Common myeloid progenitor, CD34-positive (primary cell): ENCODE data around the gene SYCE3.

Source experiments
- CTCF ChIA-PET: fragments of 350-600 bp; sonication (Branson Sonifier 250); formaldehyde crosslinking; loops from one replicate; lab custom pipeline; 2021; ENCODE audit warnings: antibody characterized with exemption; lab: Charles Lee
- POLR2A ChIA-PET: fragments of 350-600 bp; sonication (Branson Sonifier 250); formaldehyde crosslinking; loops from one replicate; lab custom pipeline; 2021; ENCODE audit warnings: antibody characterized with exemption; lab: Charles Lee
- DNase-seq, 3 donors: peaks; one replicate each; pipeline versions ENCODE4 v3.0.0 to v3.0.0-alpha.2; 2013
- H3K27ac ChIP-seq, 2 experiments: 1 replicate in 1 of 2; 2 replicates in 1 of 2; pipeline ENCODE4 v1.7.0; 2013; ENCODE audit warnings: inconsistent platforms in 2 of 2, low read length in 2 of 2, mild to moderate bottlenecking in 2 of 2, low read depth in 1 of 2, moderate library complexity in 1 of 2; ENCODE audit not compliant: severe bottlenecking in 2 of 2, insufficient read depth in 1 of 2, poor library complexity in 1 of 2
- H3K27me3 ChIP-seq, 5 experiments: replicated peaks in 2 of 5; 1 replicate in 3 of 5; 2 replicates in 2 of 5; pipeline versions ENCODE4 v1.6.1 to v1.7.0; 2013; ENCODE audit warnings: low read length in 4 of 5, mild to moderate bottlenecking in 2 of 5, moderate library complexity in 2 of 5, inconsistent platforms in 1 of 5; ENCODE audit not compliant: insufficient read depth in 5 of 5, control insufficient read depth in 4 of 5
- H3K36me3 ChIP-seq, 4 experiments: 1 replicate in 2 of 4; 2 replicates in 2 of 4; pipeline versions ENCODE4 v1.6.1 to v1.7.0; 2013; ENCODE audit warnings: low read length in 3 of 4, control low read depth in 1 of 4, mild to moderate bottlenecking in 1 of 4; ENCODE audit not compliant: control insufficient read depth in 4 of 4, insufficient read depth in 4 of 4
- H3K4me1 ChIP-seq, 4 experiments: 1 replicate in 3 of 4; 2 replicates in 1 of 4; pipeline versions ENCODE4 v1.6.1 to v1.7.1; 2013; ENCODE audit warnings: low read length in 3 of 4, mild to moderate bottlenecking in 3 of 4, control low read depth in 1 of 4, inconsistent platforms in 1 of 4, moderate library complexity in 1 of 4; ENCODE audit not compliant: control insufficient read depth in 4 of 4, insufficient read depth in 4 of 4; ENCODE audit errors: control extremely low read depth in 1 of 4
- H3K4me3 ChIP-seq, 7 experiments: 1 replicate in 4 of 7; 2 replicates in 3 of 7; pipeline versions ENCODE4 v1.5.1 to v1.7.0; 2013; ENCODE audit warnings: mild to moderate bottlenecking in 7 of 7, low read length in 6 of 7, moderate library complexity in 6 of 7, inconsistent platforms in 2 of 7, low read depth in 2 of 7, control low read depth in 1 of 7; ENCODE audit not compliant: insufficient read depth in 4 of 7, control insufficient read depth in 1 of 7; ENCODE audit errors: extremely low read depth in 1 of 7
- H3K9me3 ChIP-seq, 5 experiments: 1 replicate in 4 of 5; 2 replicates in 1 of 5; pipeline versions ENCODE4 v1.6.1 to v1.7.1; 2013; ENCODE audit warnings: low read length in 4 of 5, mild to moderate bottlenecking in 2 of 5, inconsistent platforms in 1 of 5, low read depth in 1 of 5, moderate library complexity in 1 of 5; ENCODE audit not compliant: control insufficient read depth in 4 of 5, insufficient read depth in 2 of 5; ENCODE audit errors: control extremely low read depth in 1 of 5
- WGBS: methylation state at CpG from one replicate; pipeline ENCODE4 v1.1.5; 2013; ENCODE audit not compliant: insufficient coverage; 5-methylcytosine and 5-hydroxymethylcytosine counted together

The SYCE3 gene

DNA sequence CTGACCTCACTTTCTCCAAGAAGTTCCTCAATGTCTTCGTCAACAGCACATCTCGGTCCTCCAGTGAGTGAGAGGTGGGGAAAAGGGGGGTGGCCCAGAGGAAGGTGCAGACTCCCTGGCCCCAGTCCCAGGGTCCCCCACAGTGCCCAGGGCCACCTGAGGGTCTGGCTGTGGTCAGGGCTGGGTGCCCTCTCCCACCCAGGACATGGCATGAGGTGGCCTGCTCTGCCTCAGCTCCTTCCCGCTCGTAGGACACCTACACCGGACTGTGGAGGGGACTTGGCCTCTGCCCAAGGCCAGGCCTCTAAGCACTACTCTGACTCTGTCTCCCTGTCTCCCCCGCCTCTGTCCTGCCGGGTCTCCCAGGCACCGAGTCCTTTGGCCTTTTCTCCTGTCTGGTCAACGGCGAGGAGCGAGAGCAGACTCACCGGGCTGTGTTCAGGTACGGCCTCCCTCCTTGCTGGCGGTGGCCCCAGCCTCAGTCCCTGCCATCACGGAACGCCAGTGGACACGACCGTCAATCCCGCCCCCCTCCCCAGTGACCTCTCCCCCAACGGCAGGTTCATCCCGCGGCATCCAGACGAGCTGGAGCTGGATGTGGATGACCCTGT lies 42.4 kb upstream of the SYCE3 start:
- no peaks in the 10 kb centered on the region for H3K9me3 ChIP-seq
- no peak overlapping the region for H3K4me3 ChIP-seq
- peaks cover 0 to 9% (median 4%) of the 10 kb centered on the region in 4 experiments for H3K4me1 ChIP-seq
- no peaks in the 10 kb centered on the region for H3K36me3 ChIP-seq
- H3K27me3 ChIP-seq = peaks cover 3 to 82% (median 31%) of the 10 kb centered on the region in 5 experiments
- ChIA-PET CTCF (interaction anchor here (1.3 kb wide), 1 partner anchor 33 kb away, joined by 3 read pairs; no protein-coding TSS in a partner anchor), POLR2A (no interaction called here)
- WGBS = 81% methylated on average over 19 of the region's 23 CpGs
- no peak overlapping the region for H3K27ac ChIP-seq
- DNase-seq = no peak

GRCh38 chr22:50604256-50605001 lies 41.7 kb upstream of the SYCE3 start:
- H3K27me3 ChIP-seq = peaks cover 3 to 82% (median 35%) of the 10 kb centered on the region in 5 experiments
- no peak overlapping the region for H3K27ac ChIP-seq
- no peaks in the 10 kb centered on the region for H3K36me3 ChIP-seq
- no peaks in the 10 kb centered on the region for H3K9me3 ChIP-seq
- DNase-seq = no peak
- no peak overlapping the region for H3K4me3 ChIP-seq
- peaks cover 0 to 9% (median 6%) of the 10 kb centered on the region in 4 experiments for H3K4me1 ChIP-seq
- WGBS = 24% methylated on average over 52 of the region's 103 CpGs
- POLR2A ChIA-PET = no interaction called here
- CTCF ChIA-PET = interaction anchor here (1.4 to 1.6 kb wide), 2 partner anchors 40 to 79 kb away, joined by 4 to 5 read pairs; partner anchors contain the start of gene SCO2

- DNase-seq = peak in 2 of 3 donors; percentile 26 to 35
- Histone ChIP-seq H3K4me3 (no peak overlapping the region), H3K27ac (no peak overlapping the region), H3K9me3 (no peaks in the 10 kb centered on the region), H3K4me1 (peaks cover 0 to 9% (median 6%) of the 10 kb centered on the region in 4 experiments), H3K36me3 (no peaks in the 10 kb centered on the region), H3K27me3 (peaks cover 3 to 89% (median 36%) of the 10 kb centered on the region in 5 experiments)
- CTCF ChIA-PET = interaction anchor here (1.4 to 1.6 kb wide), 2 partner anchors 40 to 78 kb away, joined by 4 to 5 read pairs; partner anchors contain the start of gene SCO2
- WGBS = 5% methylated on average over 63 of the region's 70 CpGs
- POLR2A ChIA-PET = no interaction called here
Observed at GRCh38 chr22:50603511-50604255, 41.0 kb upstream of the SYCE3 start.

GRCh38 chr22:50602338-50602700 lies 39.6 kb upstream of the SYCE3 start:
- Histone ChIP-seq H3K4me1 (peaks cover 0 to 9% (median 6%) of the 10 kb centered on the region in 4 experiments), H3K36me3 (no peaks in the 10 kb centered on the region), H3K9me3 (no peaks in the 10 kb centered on the region), H3K27me3 (peaks cover 3 to 85% (median 33%) of the 10 kb centered on the region in 5 experiments), H3K27ac (no peak overlapping the region), H3K4me3 (no peak overlapping the region)
- CTCF ChIA-PET = interaction anchor here (0.7 to 1.3 kb wide), 3 partner anchors 19 to 89 kb away, joined by 3 to 4 read pairs (median 3); no protein-coding TSS in a partner anchor
- DNase-seq = no peak
- WGBS = 59% methylated on average over 2 of the region's 2 CpGs
- POLR2A ChIA-PET = interaction anchor here (0.6 kb wide), 1 partner anchor 18 kb away, joined by 4 read pairs; no protein-coding TSS in a partner anchor

DNA sequence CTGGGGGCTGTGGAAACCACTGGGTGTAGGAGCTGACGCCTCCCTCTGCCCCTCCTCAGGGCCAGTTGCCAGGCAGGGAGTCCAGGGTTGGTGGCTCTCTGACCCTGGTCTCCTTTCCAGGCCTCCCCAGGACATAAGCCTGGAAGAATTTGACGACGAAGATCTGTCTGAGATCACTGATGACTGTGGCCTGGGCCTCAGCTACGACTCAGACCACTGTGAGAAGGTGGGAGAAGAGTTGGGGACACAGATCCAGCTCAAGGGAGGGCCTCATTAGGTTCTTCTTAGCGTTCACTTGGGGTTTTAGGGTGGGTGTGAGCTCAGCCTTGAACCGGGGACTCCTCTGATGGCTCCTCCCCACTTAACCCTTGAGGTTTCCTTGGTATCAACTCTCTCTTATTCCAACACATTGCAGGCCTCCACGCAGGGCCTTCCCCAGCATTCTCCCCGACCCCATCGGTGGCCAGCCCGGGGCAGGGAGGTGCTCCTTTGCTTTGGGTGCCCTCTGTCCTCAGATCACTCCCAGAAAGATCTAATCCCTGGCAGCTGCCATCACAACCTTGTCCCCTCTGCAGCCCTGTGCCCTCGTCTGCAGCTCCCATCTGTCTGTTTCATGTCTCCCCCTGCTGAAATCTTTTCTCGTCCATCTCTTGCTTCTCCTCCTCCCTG lies 39.1 kb upstream of the SYCE3 start:
- no peak for DNase-seq
- Histone ChIP-seq H3K27me3 (peaks cover 3 to 80% (median 30%) of the 10 kb centered on the region in 5 experiments), H3K4me3 (no peak overlapping the region), H3K9me3 (no peaks in the 10 kb centered on the region), H3K27ac (no peak overlapping the region), H3K36me3 (peaks cover 0 to 2% (median 0%) of the 10 kb centered on the region in 4 experiments), H3K4me1 (peaks cover 0 to 9% (median 6%) of the 10 kb centered on the region in 4 experiments)
- 57% methylated on average over 8 of the region's 12 CpGs for WGBS
- ChIA-PET POLR2A (interaction anchor here (0.6 kb wide), 1 partner anchor 18 kb away, joined by 4 read pairs; no protein-coding TSS in a partner anchor), CTCF (interaction anchor here (0.7 to 1.3 kb wide), 4 partner anchors 10 to 90 kb away, joined by 3 to 4 read pairs (median 3); no protein-coding TSS in a partner anchor)

DNA sequence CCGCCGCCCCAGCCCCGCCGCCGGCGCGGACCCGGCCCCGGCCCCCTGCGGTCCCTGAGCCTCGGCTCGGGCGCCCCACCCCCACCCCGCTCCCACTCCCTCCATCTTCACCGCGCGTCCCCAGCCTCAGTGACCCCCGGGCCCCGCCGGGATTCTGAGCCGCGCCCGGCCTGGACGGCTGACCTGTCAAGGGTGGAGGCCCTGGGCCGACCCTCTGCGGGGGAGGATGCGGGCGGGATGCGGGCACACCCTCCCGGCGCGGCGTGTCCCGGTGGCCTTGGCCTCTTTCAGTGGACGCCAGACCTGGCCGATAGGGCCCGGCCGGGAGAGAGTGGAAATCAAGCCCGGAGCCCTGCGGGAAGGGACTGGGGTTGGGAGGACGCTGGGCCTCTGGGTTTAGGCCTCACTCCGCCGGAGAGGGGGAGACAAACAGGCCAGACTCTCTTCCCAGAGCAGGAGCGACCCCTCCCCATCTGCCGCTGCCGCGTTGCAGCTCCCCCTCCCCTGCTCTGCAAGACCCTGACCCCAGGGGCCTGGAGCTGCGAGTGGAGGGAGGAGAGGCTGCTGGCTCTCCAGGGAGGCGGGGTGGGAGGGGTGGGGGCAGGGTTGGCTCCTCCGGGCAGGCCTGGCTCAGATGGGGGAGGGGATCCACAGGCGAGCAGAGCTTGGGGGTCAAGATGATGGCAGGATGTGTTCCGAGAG lies 38.4 kb upstream of the SYCE3 start:
- 14% methylated on average over 33 of the region's 52 CpGs for WGBS

More for the DNA sequence above, 38.4 kb upstream of the SYCE3 start:
- DNase-seq = no peak
- Histone ChIP-seq H3K36me3 (peaks cover 0 to 2% (median 0%) of the 10 kb centered on the region in 4 experiments), H3K4me1 (peaks cover 0 to 9% (median 6%) of the 10 kb centered on the region in 4 experiments), H3K27ac (no peak overlapping the region), H3K9me3 (no peaks in the 10 kb centered on the region), H3K27me3 (peaks cover 3 to 73% (median 30%) of the 10 kb centered on the region in 5 experiments), H3K4me3 (peak overlapping the region in 2 of 7 experiments; percentile 28 to 40)
- CTCF ChIA-PET = interaction anchor here (0.9 to 1.3 kb wide), 2 partner anchors 11 to 91 kb away, joined by 3 to 4 read pairs; no protein-coding TSS in a partner anchor
- POLR2A ChIA-PET = no interaction called here
